ENCODE results near the gene NEK2. TPM values are rescaled to one million over a fixed set of nuclear protein-coding genes. Genes with fewer than 3 reads are reported as not detected.
"Not testable (repeated sequence)": the region's sequence is repeated elsewhere in the genome, so short reads cannot be mapped to it uniquely, and the experiment has no call there.

The NEK2 gene
- total RNA-seq, 1 donor from 2014 or later = 27.1 TPM

- TF ChIP-seq CTCF (conservative IDR thresholded peaks at IDR 0.05) = no peak
- Mint-ChIP-seq H3K36me3 (ENCODE audit: low read depth) (no peaks in the 10 kb centered on the region), H3K4me3 (no peak overlapping the region), H3K27me3 (ENCODE audit: low read depth) (no peaks in the 10 kb centered on the region), H3K9me3 (no peaks in the 10 kb centered on the region), H3K4me1 (no peaks in the 10 kb centered on the region), H3K27ac (ENCODE audit: unreplicated experiment) (no peak overlapping the region)
- DNase-seq (ENCODE audit: low read depth, low spot score) = no peak
Measured at GRCh38 chr1:211628417-211628816, 47.0 kb downstream of the NEK2 start.

GRCh38 chr1:211627259-211627658, 48.2 kb downstream of the NEK2 start:
- Mint-ChIP-seq H3K9me3 (no peaks in the 10 kb centered on the region), H3K4me3 (no peak overlapping the region), H3K27ac (ENCODE audit: unreplicated experiment) (no peak overlapping the region), H3K27me3 (ENCODE audit: low read depth) (no peaks in the 10 kb centered on the region), H3K4me1 (no peaks in the 10 kb centered on the region), H3K36me3 (ENCODE audit: low read depth) (no peaks in the 10 kb centered on the region)
- no peak for TF ChIP-seq CTCF (conservative IDR thresholded peaks at IDR 0.05)
- DNase-seq (ENCODE audit: low read depth, low spot score) = no peak

GRCh38 chr1:211625866-211626265, 49.6 kb downstream of the NEK2 start:
- H3K9me3 Mint-ChIP-seq; H3K27me3 Mint-ChIP-seq (ENCODE audit: low read depth); DNase-seq (ENCODE audit: low read depth, low spot score); H3K36me3 Mint-ChIP-seq (ENCODE audit: low read depth); H3K4me1 Mint-ChIP-seq; H3K27ac Mint-ChIP-seq (ENCODE audit: unreplicated experiment); H3K4me3 Mint-ChIP-seq: not testable (repeated sequence)

GRCh38 chr1:211625040-211625439, 50.4 kb downstream of the NEK2 start:
- TF ChIP-seq CTCF (conservative IDR thresholded peaks at IDR 0.05) = peak; percentile 22
- no peaks in the 10 kb centered on the region for H3K27me3 Mint-ChIP-seq (ENCODE audit: low read depth)
- no peak overlapping the region for H3K27ac Mint-ChIP-seq (ENCODE audit: unreplicated experiment)
- no peaks in the 10 kb centered on the region for H3K4me1 Mint-ChIP-seq
- no peaks in the 10 kb centered on the region for H3K9me3 Mint-ChIP-seq
- no peaks in the 10 kb centered on the region for H3K36me3 Mint-ChIP-seq (ENCODE audit: low read depth)
- no peak for DNase-seq (ENCODE audit: low read depth, low spot score)
- H3K4me3 Mint-ChIP-seq = no peak overlapping the region

GRCh38 chr1:211623515-211623914, 51.9 kb downstream of the NEK2 start:
- H3K27me3 Mint-ChIP-seq (ENCODE audit: low read depth) = no peaks in the 10 kb centered on the region
- no peaks in the 10 kb centered on the region for H3K4me1 Mint-ChIP-seq
- no peak overlapping the region for H3K27ac Mint-ChIP-seq (ENCODE audit: unreplicated experiment)
- no peak for TF ChIP-seq CTCF (conservative IDR thresholded peaks at IDR 0.05)
- DNase-seq (ENCODE audit: low read depth, low spot score) = no peak
- no peaks in the 10 kb centered on the region for H3K9me3 Mint-ChIP-seq
- no peak overlapping the region for H3K4me3 Mint-ChIP-seq
- H3K36me3 Mint-ChIP-seq (ENCODE audit: low read depth) = no peaks in the 10 kb centered on the region

GRCh38 chr1:211621447-211622198, 53.8 kb downstream of the NEK2 start:
- no peaks in the 10 kb centered on the region for H3K36me3 Mint-ChIP-seq (ENCODE audit: low read depth)
- DNase-seq (ENCODE audit: low read depth, low spot score) = no peak
- no peak for TF ChIP-seq CTCF (conservative IDR thresholded peaks at IDR 0.05)
- no peaks in the 10 kb centered on the region for H3K9me3 Mint-ChIP-seq
- H3K4me1 Mint-ChIP-seq = no peaks in the 10 kb centered on the region
- no peak overlapping the region for H3K4me3 Mint-ChIP-seq
- H3K27me3 Mint-ChIP-seq (ENCODE audit: low read depth) = no peaks in the 10 kb centered on the region
- no peak overlapping the region for H3K27ac Mint-ChIP-seq (ENCODE audit: unreplicated experiment)
